Muscle of arm (tissue), 12 donors: ENCODE results near the gene SPDYA. TPM values are rescaled to one million over a fixed set of nuclear protein-coding genes. Genes with fewer than 3 reads are reported as not detected.

ENCODE experiments used
- polyA plus RNA-seq, 12 donors: library from polyadenylated mRNA; unstranded; fragments of 120-200 nt; gene quantifications; one replicate each; pipeline ENCODE4 v1.2.1, GENCODE V29; 2013; ENCODE audit not compliant: insufficient read length in 12 of 12

The SPDYA gene
- polyA plus RNA-seq, 12 donors, result 0.36 to 3.2 (median 1.1) TPM; not detected in 2

Other genes starting within 250 kb of the SPDYA start
- 1,000 to 10,000 TPM in 1 of 12 donors, 100 to 1,000 TPM in 11; 116 to 2,662 (median 205) TPM for gene PPP1CB, start 59.0 kb upstream of the SPDYA start, polyA plus RNA-seq
- 10 to 100 TPM in 10 of 12 donors, 1 to 10 TPM in 1, not detected in 1; 9.6 to 23.2 (median 13.8) TPM for gene TRMT61B, start 59.5 kb downstream of the SPDYA start, polyA plus RNA-seq
- 10 to 100 TPM in 11 of 12 donors, not detected in 1; 21.3 to 50.5 (median 33.3) TPM for gene WDR43, start 83.8 kb downstream of the SPDYA start, polyA plus RNA-seq
- 1 to 10 TPM in 4 of 12 donors, under 1 TPM in 6, not detected in 2; 0.40 to 2.9 (median 0.90) TPM for gene TOGARAM2, start 170.5 kb downstream of the SPDYA start, polyA plus RNA-seq